ENCODE measurements around the gene PKM. TPM values are rescaled to one million over a fixed set of nuclear protein-coding genes. Genes with fewer than 3 reads are reported as not detected.

Gene PKM
- total RNA-seq, 2 experiments from 2014 or later, result 1,010 to 1,764 TPM

DNA sequence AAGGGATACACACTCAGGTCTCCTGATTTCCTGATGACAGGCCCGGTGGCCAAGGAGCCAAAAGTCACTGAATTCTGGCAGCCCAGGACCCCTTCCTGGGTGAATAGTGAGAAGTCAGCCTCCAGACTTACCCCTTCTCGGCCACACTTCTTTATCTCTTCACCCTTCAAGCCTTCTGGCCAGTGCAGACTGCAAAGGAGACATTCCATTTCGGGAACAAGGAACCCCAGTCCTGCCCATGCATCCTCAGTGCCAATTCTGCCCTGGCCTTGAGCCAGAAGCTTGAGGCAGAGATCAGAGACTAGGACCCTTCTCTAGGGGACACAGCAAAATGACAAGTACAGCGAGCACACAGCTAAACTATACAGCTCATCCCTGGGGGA, 62.2 kb downstream of the PKM start:
- CTCF ChIA-PET, result interaction anchor here (1.0 to 1.8 kb wide), 8 partner anchors 12 to 425 kb away, joined by 3 to 11 read pairs (median 4); no protein-coding TSS in a partner anchor
- Mint-ChIP-seq H3K27ac (peak overlapping the region; percentile 45), H3K4me3 (no peak overlapping the region), H3K27me3 (peaks cover 3% of the 10 kb centered on the region), H3K36me3 (no peaks in the 10 kb centered on the region), H3K4me1 (peaks cover 26% of the 10 kb centered on the region), H3K9me3 (ENCODE audit: low read depth) (no peaks in the 10 kb centered on the region)
- DNase-seq (no peak), ATAC-seq (no peak)

DNA sequence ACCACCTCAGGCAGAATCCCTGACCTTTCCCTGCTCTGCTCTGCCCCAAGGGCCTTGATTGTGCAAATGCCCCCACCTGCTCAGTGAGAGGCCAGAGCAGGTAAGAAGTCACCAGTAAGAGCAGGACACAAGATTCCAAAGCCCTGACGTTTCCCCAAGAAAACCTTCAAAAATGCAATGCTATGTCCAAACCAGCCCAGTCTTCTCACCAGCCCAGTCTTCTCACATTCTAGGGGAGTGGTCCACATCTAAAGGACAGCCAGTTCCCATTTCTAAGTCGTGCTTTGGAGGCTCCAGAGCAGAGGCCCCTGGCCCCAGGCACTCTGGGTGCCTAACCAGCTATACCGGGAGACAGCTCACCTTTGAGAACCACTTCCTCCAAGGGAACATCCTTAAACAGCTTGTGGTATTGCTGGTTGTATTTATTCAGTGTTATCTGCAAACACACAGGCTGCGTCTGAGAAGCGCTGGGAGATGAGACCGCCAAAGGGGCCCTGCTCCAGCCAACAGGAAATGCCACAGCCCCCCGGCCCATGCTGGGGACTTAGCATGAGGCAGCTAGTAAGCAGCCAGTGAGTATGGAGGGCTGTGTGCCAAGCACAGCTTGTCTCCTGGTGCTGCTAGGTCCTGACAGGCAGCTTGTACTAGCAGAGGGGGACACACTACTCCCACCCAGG, 62.7 kb downstream of the PKM start:
- peak overlapping the region; percentile 45 for H3K27ac Mint-ChIP-seq
- CTCF ChIA-PET, result interaction anchor here (0.7 to 1.8 kb wide), 9 partner anchors 12 to 424 kb away, joined by 3 to 11 read pairs (median 4); no protein-coding TSS in a partner anchor
- H3K27me3 Mint-ChIP-seq, result peaks cover 2% of the 10 kb centered on the region
- ATAC-seq (peak; percentile 86), DNase-seq (peak; percentile 75)
- no peak overlapping the region for H3K4me3 Mint-ChIP-seq
- H3K4me1 Mint-ChIP-seq, result peaks cover 26% of the 10 kb centered on the region
- H3K9me3 Mint-ChIP-seq (ENCODE audit: low read depth), result no peaks in the 10 kb centered on the region
- no peaks in the 10 kb centered on the region for H3K36me3 Mint-ChIP-seq

DNA sequence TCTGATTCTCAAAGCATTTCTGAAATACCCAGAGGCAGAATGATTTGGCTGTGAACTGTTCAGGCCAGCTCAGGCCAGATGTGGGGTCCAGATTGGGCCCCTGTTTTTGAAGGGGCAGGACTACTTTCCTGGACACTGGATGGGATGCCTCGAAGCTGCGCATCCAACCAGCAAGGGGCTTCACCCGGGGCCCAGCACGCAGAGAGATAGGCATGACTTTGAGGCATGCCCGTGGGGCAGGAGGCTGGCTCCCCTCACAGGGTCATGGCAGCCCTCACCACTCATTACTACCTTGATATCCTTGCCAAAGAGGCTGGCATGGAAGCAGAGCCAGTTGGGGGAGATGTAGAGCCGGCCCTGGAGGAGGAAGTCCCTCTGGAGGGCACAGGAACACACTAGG, 63.5 kb downstream of the PKM start:
- Mint-ChIP-seq H3K9me3 (ENCODE audit: low read depth) (no peaks in the 10 kb centered on the region), H3K27me3 (no peaks in the 10 kb centered on the region), H3K4me1 (peaks cover 26% of the 10 kb centered on the region), H3K36me3 (no peaks in the 10 kb centered on the region), H3K4me3 (no peak overlapping the region), H3K27ac (no peak overlapping the region)
- ATAC-seq (no peak), DNase-seq (no peak)
- CTCF ChIA-PET, result no interaction called here

DNA sequence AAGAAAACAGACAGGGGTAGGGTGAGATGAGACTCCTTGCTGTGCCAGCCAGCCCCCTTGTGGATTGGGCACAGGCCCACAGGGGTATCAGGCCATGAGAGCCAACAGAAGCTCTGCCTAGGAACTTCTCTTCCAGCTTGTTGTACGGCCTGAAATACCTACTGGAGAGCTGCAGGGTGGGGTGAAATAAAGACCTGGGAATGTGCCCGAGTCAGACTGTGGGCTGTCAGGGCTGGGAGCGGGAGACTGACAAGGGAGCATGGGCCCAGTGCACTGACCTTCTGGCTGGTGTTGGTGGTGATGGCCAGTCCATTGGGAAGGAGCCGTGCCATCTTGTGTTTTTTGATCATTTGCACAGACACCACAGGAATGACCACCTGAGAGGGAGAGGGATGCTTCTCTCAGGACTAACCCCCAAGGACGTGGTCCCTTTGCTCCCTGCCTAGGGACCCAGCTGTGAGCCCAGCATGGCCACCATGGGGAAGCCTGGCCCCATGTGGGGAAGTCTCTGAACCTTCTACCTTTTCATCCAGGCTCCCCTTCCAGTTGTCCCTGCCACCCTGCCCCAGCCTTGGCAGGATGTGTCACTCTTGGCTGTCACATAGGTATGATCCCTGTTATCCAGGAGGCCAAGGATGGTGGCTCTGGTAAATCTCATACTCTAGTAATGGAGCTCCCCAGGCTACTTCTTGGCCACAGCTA, 64.1 kb downstream of the PKM start:
- Mint-ChIP-seq H3K4me1 (peaks cover 26% of the 10 kb centered on the region), H3K27ac (no peak overlapping the region), H3K9me3 (ENCODE audit: low read depth) (no peaks in the 10 kb centered on the region), H3K4me3 (no peak overlapping the region), H3K36me3 (no peaks in the 10 kb centered on the region), H3K27me3 (no peaks in the 10 kb centered on the region)
- ATAC-seq (no peak), DNase-seq (no peak)
- CTCF ChIA-PET, result interaction anchor here (1.0 kb wide), 1 partner anchor 365 kb away, joined by 4 read pairs; no protein-coding TSS in a partner anchor

DNA sequence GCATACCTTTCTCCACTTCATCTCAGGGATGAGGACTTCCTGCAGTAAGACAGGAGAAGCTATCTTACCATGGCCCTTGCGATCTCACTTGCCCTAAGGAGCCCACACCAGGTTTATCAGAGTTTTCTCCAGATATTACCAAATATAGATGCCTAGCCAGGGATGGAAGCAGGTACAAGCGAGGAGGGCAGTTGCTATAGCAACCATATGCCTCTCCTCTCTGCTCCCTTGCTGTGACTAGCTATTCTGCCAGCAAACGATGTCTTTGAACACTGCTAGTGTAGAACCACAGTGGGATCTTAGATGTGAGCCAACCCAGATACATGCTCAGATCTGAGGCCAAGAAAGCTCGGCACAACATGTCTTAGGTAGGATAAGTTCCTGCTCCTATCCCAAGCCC, 67.3 kb downstream of the PKM start:
- peaks cover 16% of the 10 kb centered on the region for H3K4me1 Mint-ChIP-seq
- H3K36me3 Mint-ChIP-seq, result no peaks in the 10 kb centered on the region
- CTCF ChIA-PET, result interaction anchor here (0.7 to 1.4 kb wide), 2 partner anchors 12 to 420 kb away, joined by 3 to 5 read pairs; no protein-coding TSS in a partner anchor
- no peak for DNase-seq
- ATAC-seq, result no peak
- H3K4me3 Mint-ChIP-seq, result no peak overlapping the region
- H3K9me3 Mint-ChIP-seq (ENCODE audit: low read depth), result no peaks in the 10 kb centered on the region
- H3K27ac Mint-ChIP-seq, result no peak overlapping the region
- no peaks in the 10 kb centered on the region for H3K27me3 Mint-ChIP-seq

DNA sequence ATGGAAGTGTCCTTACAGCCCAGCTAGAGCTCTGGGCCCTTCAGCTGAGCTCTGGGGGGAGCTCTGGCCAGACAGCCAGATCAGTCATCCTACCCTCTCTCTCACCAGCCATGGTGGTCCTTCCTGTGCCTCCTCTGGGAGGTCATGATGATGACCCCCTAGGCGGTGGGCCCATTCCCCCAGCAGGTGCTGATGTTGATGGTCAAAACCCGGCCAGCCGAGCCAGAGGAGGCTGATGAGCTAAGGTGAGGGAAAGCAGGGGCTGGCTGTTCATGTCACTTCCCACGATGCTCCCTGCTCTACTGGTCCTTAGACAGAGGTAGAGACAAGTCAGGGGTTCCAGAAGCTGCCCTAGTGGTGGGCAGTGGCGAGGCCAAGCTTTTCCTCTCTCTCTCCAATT, 68.4 kb downstream of the PKM start:
- no peak for ATAC-seq
- Mint-ChIP-seq H3K4me3 (no peak overlapping the region), H3K36me3 (no peaks in the 10 kb centered on the region), H3K27ac (no peak overlapping the region), H3K4me1 (peaks cover 4% of the 10 kb centered on the region), H3K9me3 (ENCODE audit: low read depth) (no peaks in the 10 kb centered on the region), H3K27me3 (no peaks in the 10 kb centered on the region)
- CTCF ChIA-PET, result interaction anchor here (1.4 kb wide), 1 partner anchor 419 kb away, joined by 5 read pairs; no protein-coding TSS in a partner anchor
- DNase-seq, result no peak

DNA sequence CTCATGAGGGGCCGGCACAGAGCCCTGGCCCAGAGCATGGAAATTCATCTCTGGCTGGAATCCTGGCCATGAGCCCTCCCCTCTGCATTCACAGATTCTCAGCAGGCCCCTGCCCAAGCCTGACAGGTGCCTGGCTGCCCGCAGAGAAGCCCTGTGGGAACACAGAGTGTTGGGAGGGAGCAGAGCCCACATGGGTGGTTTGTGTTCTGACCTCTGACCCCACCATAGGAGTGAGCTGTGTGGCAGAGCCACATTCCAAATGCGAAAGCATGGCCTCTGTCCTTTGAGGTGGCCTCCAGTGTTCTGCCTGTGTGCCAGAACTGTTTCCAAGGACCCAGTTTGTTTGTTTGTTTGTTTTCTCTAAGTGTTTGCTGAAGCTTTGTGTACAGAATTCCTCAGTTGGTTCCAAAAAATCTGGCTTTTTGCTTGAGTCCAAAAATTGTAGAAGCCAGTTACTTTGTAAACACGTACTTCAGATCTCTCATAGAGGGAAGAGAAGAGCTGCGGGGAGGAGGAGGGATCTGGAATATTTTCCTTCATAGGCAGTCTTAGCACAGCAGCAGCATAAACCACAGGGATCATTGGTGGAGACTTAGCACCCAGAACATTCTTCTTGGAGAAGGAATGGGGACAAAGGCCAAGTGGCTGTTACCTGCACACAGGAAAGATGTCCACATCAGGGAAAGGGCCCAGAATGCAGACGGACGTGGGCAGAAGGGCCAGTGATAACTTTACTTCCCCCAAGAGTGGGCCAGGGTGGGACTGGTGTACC, 69.4 kb downstream of the PKM start:
- Mint-ChIP-seq H3K9me3 (ENCODE audit: low read depth) (no peaks in the 10 kb centered on the region), H3K4me1 (no peaks in the 10 kb centered on the region), H3K27ac (no peak overlapping the region), H3K36me3 (no peaks in the 10 kb centered on the region), H3K27me3 (no peaks in the 10 kb centered on the region), H3K4me3 (no peak overlapping the region)
- CTCF ChIA-PET, result no interaction called here
- ATAC-seq (no peak), DNase-seq (peak; percentile 11)

DNA sequence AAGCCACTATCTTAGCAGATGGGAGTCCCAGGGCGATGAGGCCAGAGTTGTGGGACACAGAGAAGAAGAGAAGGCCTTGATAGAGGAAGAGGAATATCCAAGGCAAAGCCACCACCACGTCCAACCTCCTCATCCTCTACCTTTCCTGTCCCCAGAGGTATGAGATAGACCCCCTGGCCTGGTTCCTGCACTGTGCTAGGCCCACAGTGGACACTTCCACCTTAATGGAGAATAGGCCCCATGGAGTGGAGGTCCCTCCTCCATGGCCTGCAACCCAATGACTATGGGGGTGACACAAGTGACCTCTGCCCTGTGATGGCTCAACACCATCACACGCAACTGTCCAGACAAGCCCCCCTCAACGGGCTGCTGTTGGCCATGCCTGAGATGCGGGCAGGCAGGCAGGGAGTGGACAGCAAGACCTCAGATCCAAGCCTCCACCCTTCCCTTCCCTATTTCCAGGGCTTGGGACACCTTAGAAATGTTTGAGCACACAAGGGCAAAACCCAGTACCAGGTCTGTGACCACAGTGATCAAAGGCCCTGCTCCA, 70.2 kb downstream of the PKM start:
- ATAC-seq, result no peak
- no peaks in the 10 kb centered on the region for H3K36me3 Mint-ChIP-seq
- H3K4me3 Mint-ChIP-seq, result no peak overlapping the region
- H3K27me3 Mint-ChIP-seq, result no peaks in the 10 kb centered on the region
- H3K27ac Mint-ChIP-seq, result no peak overlapping the region
- H3K4me1 Mint-ChIP-seq, result peaks cover 2% of the 10 kb centered on the region
- no peaks in the 10 kb centered on the region for H3K9me3 Mint-ChIP-seq (ENCODE audit: low read depth)
- CTCF ChIA-PET, result no interaction called here
- DNase-seq, result peak; percentile 16

DNA sequence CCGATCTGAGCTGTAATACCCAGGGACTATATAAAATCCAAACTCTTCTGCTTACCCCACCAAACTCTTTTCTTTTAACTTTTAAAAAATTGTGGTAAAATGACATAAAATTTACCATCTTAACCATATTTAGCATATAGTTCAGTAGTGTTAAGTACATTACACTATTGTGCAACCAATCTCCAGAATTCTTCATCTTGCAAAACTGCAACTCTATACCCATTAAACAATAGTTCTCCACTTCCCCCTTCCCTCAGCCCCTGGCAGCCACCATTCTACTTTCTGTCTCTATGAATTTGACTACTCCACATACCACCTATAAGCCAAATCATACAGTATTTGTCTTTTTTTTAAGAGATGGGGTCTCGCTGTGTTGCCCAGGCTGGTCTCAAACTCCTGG, 74.1 kb downstream of the PKM start:
- H3K27me3 Mint-ChIP-seq, result no peaks in the 10 kb centered on the region
- no peak for DNase-seq
- H3K9me3 Mint-ChIP-seq (ENCODE audit: low read depth), result no peaks in the 10 kb centered on the region
- CTCF ChIA-PET, result interaction anchor here (1.0 to 3.8 kb wide), 17 partner anchors 11 to 713 kb away, joined by 3 to 44 read pairs (median 6); no protein-coding TSS in a partner anchor
- no peak for ATAC-seq
- H3K36me3 Mint-ChIP-seq, result no peaks in the 10 kb centered on the region
- H3K27ac Mint-ChIP-seq, result no peak overlapping the region
- H3K4me3 Mint-ChIP-seq, result no peak overlapping the region
- H3K4me1 Mint-ChIP-seq, result peaks cover 4% of the 10 kb centered on the region

DNA sequence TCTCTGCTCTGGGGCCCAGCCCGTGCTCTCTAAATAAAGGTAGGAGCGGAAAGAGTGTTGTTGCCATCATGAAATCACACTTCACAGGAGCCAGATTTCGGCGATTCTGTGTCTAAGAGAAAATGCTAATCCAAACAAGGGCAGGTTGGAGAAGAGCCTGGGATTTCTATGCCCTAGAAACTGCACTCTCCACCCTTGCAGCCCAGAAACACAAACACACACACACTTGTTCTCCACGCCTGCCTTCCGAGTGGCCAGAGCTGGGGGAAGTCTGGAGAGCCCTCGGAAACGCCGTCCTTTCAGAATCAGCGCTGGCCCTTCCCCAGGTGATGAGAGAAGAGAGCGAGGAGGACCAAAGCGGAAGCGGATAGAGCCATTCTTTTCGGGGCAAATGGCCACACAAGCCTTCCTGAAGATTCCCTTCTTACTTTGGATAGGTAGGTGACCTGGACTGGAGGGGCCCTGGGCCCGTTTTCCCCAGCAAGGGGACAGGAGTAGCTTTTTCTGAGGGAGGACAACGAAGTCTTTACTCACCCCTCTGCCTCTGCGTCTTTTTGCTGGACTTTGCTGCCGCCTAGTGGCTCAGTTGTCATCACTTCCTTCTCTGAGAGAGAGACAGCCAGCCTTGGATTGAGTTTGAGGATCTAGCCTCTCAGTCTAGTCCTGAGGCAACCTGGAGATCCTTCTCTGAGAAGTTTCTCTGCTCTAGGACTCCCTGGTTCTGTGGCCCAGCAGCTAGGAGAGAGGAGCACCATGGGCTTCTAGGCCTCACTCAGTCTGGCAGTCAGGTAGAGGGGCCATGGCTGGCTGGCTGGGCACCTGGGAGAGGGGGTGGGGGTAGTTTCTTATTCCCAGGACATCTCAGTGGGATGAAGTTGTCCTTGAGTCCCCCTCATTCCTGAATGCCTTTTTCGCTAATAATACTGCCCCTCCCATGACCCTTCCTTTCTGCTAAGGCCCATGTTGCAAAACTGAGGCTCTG, 75.1 kb downstream of the PKM start:
- DNase-seq, result peak; percentile 89
- CTCF ChIA-PET, result interaction anchor here (0.6 to 3.8 kb wide), 26 partner anchors 9 to 580 kb away, joined by 3 to 44 read pairs (median 4); no protein-coding TSS in a partner anchor
- peak; percentile 95 for ATAC-seq
- Mint-ChIP-seq H3K27ac (no peak overlapping the region), H3K9me3 (ENCODE audit: low read depth) (no peaks in the 10 kb centered on the region), H3K27me3 (no peaks in the 10 kb centered on the region), H3K36me3 (no peaks in the 10 kb centered on the region), H3K4me3 (peak overlapping the region; percentile 65), H3K4me1 (peaks cover 4% of the 10 kb centered on the region)

DNA sequence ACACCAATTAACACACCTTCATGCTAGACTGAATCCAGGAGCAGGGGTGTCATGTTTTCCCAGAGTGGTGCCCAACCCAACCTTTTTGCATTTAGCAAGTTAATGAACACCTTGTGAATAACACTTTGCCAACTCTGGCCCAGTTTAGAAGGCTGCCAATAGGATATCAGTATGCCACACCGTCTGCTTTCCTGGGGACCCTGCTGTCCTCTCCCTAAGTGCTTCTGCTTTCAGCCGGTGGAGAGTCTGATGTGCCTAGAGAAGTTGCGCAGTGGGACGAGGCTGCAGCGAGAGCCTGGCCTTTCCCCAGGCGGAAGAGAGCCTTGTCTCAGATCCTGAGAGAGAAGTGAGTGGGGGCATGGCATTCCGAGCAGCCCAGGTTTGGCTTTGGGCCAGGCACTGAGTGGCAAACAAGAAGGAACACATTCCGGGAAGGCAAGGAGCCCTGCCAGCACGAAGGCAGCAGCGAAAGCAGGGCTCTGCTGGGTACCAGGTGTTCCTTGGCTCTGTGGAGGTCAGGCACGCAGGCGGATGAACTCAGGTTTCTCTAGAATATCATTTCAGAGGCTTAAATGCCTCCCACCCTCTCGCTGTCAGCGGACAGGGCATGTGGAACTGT, 75.9 kb downstream of the PKM start:
- CTCF ChIA-PET, result interaction anchor here (0.9 to 3.8 kb wide), 11 partner anchors 8 to 411 kb away, joined by 3 to 44 read pairs (median 9); no protein-coding TSS in a partner anchor
- no peak overlapping the region for H3K4me3 Mint-ChIP-seq
- no peak for ATAC-seq
- no peak overlapping the region for H3K27ac Mint-ChIP-seq
- H3K4me1 Mint-ChIP-seq, result peaks cover 4% of the 10 kb centered on the region
- no peaks in the 10 kb centered on the region for H3K36me3 Mint-ChIP-seq
- no peak for DNase-seq
- H3K27me3 Mint-ChIP-seq, result no peaks in the 10 kb centered on the region
- no peaks in the 10 kb centered on the region for H3K9me3 Mint-ChIP-seq (ENCODE audit: low read depth)

DNA sequence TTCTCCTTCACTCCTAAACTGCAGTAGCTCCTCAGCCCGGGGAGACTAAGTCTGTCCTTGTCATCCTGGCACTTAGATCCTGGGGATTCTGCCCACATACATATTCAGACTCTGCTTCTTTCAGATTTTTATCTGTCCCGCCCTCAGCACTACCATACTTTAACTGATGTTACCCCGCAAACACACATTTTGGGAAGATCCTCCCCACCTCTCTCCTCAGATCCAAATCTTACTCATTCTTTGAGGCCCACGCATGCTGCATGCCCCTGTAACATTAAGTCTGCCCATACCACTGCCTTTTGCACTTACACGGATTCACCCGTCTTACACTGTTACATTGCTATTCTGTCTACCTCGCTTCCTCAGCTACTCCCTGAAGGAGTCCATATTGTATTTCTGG, 76.7 kb downstream of the PKM start:
- CTCF ChIA-PET, result interaction anchor here (1.6 to 2.5 kb wide), 5 partner anchors 352 to 410 kb away, joined by 5 to 14 read pairs (median 9); no protein-coding TSS in a partner anchor
- H3K9me3 Mint-ChIP-seq (ENCODE audit: low read depth), result no peaks in the 10 kb centered on the region
- H3K4me3 Mint-ChIP-seq, result no peak overlapping the region
- ATAC-seq (no peak), DNase-seq (no peak)
- no peak overlapping the region for H3K27ac Mint-ChIP-seq
- H3K36me3 Mint-ChIP-seq, result no peaks in the 10 kb centered on the region
- H3K27me3 Mint-ChIP-seq, result no peaks in the 10 kb centered on the region
- peaks cover 4% of the 10 kb centered on the region for H3K4me1 Mint-ChIP-seq

All from activated CD8-positive, alpha-beta memory T cell treated with anti-CD3 and anti-CD28 coated beads, Interleukin-2, amount 10 ng/mL, durations not matched to agents 7 days and 5 days (primary cell).